SW 1271 (cell line): Measurements from ENCODE around the gene TOR4A.
A peak's percentile ranks its signal among the peaks of the same experiment; 100 is the strongest.
"Not testable (repeated sequence)": the region's sequence is repeated elsewhere in the genome, so short reads cannot be mapped to it uniquely, and the experiment has no call there.

Experiments used
- DNase-seq, 2 experiments: peaks; one replicate each; lab custom pipeline; 2025; lab: John Stamatoyannopoulos, UW

Gene TOR4A

GRCh38 chr9:137237759-137238726, 39.5 kb upstream of the TOR4A start:
- DNase-seq, result peak in 1 of 2 experiments; percentile 29

DNA sequence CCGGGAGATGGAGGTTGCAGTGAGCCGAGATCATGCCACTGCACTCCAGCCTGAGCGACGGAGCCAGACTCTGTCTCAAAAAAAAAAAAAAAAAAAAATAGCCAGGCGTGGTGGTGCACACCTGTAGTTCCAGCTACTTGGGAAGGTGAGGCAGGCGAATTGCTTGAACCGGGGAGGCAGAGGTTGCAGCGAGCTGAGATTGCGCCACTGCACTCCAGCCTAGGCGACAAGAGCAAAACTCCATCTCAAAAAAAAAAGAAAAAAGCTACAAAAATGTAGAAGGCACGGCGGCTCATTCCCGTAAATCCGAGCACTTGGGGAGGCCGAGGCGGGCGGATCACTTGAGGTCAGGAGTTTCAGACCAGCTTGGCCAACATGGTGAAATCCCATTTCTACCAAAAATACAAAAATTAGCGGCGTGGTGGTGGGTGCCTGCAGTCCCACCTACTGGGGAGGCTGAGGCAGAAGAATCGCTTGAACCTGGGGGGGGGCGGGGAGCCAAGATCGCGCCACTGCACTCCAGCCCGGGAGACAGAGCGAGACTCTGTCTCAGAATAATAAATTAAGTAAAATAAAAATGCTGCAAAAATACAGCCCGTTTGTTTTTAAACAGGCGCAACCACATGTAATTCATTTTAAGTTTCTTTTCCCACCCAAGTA, 37.9 kb upstream of the TOR4A start:
- DNase-seq, result not testable (repeated sequence)

DNA sequence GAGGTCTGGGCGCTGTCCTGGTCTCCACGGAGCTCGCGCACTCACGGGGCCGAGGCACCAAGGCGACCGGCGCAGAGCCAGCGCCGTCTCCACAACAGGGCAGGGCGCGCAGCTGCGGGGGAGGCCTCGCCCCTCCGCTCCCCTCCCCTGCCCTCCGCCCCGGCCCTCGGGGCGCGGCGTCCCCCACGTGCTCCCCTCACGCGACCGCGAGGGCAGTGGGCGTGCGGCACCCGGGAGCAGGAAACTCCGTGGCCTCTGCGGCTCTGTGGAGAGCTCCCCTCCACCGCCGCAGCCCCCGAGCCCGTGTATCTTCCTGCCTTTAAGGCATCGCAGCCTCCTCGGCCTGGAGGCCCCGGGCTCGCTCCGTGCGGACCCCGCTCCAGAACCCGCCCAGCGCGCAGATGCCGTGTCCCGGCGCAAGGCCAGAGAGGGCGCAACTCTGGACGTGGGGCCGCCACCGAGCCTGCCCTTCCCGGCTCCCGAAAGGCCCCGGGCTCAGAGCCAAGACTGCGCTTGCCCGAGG, 37.1 kb upstream of the TOR4A start:
- peak in 1 of 2 experiments; percentile 70 for DNase-seq

DNA sequence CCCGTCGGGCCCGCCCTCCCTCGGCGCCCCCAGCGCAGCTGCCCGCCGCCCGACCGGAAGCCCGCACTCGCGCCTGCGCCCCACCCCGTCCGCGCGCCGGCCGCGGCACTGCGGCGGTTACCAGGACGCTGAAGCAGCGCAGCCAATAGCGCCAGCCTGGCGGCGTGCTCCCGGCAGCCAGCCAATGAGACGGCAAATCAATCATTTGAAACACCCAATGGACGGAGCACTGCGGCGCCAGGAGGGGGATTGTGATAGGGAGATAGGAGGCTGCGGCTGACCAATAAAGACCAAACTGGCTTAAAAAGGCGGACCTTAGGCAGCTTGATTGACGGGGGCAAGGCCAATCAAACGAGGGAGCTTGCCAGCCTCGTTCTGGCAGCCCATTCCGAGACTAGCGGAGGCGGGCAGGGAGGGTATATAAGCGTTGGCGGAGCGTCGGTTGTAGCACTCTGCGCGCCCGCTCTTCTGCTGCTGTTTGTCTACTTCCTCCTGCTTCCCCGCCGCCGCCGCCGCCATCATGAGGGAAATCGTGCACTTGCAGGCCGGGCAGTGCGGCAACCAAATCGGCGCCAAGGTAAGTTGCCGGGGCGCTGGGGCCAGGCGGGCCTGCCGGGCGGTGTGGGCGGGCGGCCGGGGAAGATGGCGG, 36.6 kb upstream of the TOR4A start, which contains the start of gene TUBB4B:
Gene TUBB4B (plus strand): TSS at position 447 of the 649 bp plus-strand sequence. CDS start 74 bp downstream, at position 521.
- peak; percentile 99 to 100 for DNase-seq

GRCh38 chr9:137241490-137242268, 35.8 kb upstream of the TOR4A start:
- DNase-seq, result no peak

DNA sequence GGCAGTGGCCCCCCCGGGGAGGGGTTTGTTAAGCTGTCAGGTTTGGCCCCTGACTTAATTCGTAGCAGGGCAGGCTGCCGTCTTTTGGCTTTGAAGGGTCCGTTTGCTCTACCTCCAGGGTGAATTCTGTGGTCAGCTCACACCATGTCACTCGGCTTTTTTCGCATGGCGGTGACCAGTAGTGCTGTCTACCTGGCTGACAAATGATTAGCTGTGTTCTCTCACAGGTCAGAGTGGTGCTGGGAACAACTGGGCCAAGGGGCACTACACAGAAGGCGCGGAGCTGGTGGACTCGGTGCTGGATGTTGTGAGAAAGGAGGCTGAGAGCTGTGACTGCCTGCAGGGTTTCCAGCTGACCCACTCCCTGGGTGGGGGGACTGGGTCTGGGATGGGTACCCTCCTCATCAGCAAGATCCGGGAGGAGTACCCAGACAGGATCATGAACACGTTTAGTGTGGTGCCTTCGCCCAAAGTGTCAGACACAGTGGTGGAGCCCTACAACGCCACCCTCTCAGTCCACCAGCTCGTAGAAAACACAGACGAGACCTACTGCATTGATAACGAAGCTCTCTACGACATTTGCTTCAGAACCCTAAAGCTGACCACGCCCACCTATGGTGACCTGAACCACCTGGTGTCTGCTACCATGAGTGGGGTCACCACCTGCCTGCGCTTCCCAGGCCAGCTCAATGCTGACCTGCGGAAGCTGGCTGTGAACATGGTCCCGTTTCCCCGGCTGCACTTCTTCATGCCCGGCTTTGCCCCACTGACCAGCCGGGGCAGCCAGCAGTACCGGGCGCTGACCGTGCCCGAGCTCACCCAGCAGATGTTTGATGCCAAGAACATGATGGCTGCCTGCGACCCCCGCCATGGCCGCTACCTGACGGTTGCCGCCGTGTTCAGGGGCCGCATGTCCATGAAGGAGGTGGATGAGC, 35.0 kb upstream of the TOR4A start:
- DNase-seq, result no peak

- DNase-seq, result not testable (repeated sequence)
Measured at GRCh38 chr9:137243266-137243625, 34.3 kb upstream of the TOR4A start.

GRCh38 chr9:137243626-137244485, 33.7 kb upstream of the TOR4A start:
- no peak for DNase-seq

GRCh38 chr9:137244486-137245449, 32.8 kb upstream of the TOR4A start:
- no peak for DNase-seq

DNA sequence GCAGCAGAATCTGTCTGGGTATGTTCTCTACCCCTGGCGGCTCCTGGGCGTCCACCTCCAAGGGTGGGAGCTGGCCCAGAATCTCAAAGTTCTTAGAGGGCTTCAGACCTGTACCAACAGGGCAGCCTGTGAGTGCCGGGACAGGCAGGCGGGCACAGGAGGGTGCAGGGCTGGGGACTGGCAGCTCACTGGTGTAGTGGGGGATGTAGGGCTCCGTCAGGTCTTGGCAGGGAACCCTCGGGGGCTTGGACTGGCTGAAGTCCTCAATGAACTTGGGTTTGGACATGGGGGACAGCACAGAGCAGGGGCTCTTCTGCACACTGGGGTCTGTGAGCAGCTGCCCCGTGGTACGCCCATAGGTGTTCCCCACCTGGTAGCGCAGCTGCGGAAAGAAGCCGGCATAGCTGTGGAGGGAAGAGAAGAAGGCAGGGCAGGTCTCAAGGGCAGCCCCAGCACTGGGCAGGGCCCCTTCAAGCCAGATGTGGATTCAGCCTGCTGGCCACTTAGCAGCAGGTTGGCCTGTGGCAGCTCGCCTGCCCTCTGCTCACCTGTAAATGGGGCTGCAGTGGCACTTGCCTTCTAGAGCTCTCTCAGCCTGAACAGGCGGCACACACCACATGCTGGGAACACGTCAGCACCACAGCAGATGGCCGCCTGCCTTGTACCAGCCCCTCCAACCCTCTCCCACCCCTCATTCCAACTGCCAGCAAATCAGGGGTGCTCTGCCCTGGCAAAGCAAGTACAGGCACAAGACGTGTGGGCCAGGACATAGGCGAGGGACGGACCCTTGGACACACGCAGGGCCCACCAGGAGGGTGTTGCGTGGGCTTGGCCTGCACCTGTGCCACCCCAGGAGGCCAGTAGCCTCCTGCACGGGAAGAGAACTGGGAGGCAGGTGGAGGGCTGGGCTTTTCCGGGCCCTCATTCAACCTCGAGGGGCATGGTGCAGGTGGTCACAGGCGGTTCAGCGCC, 31.8 kb upstream of the TOR4A start:
- DNase-seq, result no peak

DNA sequence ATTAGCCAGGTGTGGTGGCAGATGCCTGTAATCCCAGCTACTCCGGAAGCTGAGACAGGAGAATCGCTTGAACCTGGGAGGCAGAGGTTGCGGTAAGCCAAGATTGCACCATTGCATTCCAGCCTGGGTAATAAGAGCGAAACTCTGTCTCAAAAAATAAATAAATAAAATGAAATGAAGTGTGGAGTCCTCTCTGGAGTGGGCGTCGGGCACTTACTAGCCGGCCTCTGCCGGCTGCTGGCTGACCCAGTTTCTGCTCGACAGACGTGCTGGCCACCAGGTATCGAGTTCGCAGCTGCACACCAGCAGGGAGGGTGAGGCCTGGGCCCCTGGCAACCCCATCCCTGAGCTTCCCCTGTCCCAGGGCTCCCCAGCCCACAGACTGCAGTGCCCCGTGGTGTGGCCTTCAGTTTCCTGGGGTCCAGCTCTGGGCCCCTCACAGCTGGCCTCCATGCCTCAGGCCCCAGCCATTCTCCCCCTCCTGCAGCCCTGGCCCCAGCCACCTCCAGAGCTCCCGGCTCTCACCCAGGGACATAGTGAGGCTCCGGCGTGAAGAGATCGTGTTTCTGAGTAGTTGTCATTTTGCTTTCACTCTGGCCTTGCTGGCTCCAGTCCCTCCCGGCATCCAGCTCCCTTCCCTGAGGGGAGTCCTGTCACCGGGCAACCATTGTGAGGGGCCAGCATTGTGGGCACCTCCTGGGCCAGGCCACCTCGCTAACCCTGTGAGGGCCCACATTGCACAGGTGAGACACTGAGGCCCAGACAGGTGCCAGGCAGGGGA, 30.2 kb upstream of the TOR4A start:
- DNase-seq, result no peak

- DNase-seq, result no peak
Measured at GRCh38 chr9:137247916-137248175, 29.7 kb upstream of the TOR4A start.

- DNase-seq, result no peak
Measured at GRCh38 chr9:137250329-137251193, 27.0 kb upstream of the TOR4A start.

DNA sequence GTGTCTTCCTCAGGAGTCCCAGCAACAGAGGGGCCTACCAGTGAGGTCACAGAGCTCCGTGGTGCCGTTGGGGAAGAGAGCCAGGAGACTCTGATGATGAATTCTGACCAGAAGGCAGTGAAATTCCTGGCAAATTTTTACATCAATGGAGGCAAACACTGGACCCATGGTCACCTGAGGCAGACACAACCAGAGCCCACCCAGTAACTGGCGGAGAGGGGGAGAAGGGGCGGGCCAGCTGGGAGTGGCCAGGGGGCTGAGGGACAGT, 26.4 kb upstream of the TOR4A start, which contains the start of gene STPG3:
Gene STPG3 (plus strand): TSS at position 93 of the 268 bp plus-strand sequence. CDS start 1 bp downstream, at position 94.
- DNase-seq, result no peak

DNA sequence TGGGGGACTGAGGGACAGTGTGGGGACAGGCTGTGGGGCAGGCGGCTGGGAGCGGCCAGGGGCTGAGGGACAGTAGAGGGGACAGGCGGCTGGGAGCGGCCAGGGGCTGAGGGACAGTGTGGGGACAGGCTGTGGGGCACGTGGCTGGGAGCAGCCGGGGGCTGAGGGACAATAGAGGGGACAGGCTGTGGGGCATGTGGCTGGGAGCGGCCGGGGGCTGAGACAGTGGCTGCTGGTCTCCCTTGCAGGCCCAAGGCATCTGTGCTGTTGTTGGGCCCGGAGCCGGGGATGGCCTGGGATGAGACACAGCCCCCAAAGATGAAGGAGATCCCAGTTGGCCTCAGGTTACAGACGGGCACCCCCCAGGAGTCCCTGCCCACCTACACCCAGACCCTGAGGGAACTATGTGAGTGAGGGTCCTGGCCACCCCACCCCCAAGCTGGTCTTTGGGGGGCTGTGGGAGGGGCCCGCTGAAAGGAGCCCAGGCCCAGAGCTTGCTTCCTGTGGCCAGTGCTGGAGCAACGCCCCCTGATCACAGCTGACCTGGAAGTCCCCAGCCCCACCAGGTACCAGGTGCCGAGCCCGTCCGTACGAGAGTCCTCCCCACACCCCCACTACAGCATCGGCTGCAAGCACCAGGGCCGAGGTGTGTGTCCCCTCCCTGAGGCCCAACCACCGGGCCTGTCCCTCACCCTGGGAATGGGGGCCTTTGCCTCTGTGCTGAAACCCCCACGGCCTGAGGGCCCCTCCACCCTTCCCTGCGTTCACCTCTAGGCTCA, 25.8 kb upstream of the TOR4A start:
- DNase-seq, result no peak
